K562 (cell line): Measurements from ENCODE around the gene HOGA1. TPM values are rescaled to one million over a fixed set of nuclear protein-coding genes. Genes with fewer than 3 reads are reported as not detected.
A peak's percentile ranks its signal among the peaks of the same experiment; 100 is the strongest.

ENCODE experiments used
- ARHGAP35 ChIP-seq: fragments of 450-650 bp; IDR thresholded peaks from 2 replicates; pipeline ENCODE4 v1.6.1; 2018; ENCODE audit not compliant: partially characterized antibody
- ASH1L ChIP-seq: fragments of 450-650 bp; IDR thresholded peaks from 2 replicates; pipeline ENCODE4 v1.6.1; 2018; ENCODE audit warnings: borderline replicate concordance, mild to moderate bottlenecking, low read depth; ENCODE audit not compliant: partially characterized antibody
- CEBPB ChIP-seq: fragments of 450-650 bp; IDR thresholded peaks from 2 replicates; pipeline ENCODE4 v1.6.1; 2016; ENCODE audit warnings: missing genetic modification characterization, missing compliant biosample characterization
- MYBL2 ChIP-seq, 2 experiments: fragments of 450-650 bp in 1 of 2; sonication (generic) in 1 of 2; formaldehyde crosslinking in 1 of 2; IDR thresholded peaks; 2 replicates each; pipeline versions ENCODE4 v1.6.1 to v1.8.1; 2017 to 2022; ENCODE audit warnings: borderline replicate concordance in 1 of 2, inconsistent platforms in 1 of 2, low read depth in 1 of 2, mild to moderate bottlenecking in 1 of 2, missing genetic modification reagents in 1 of 2, moderate library complexity in 1 of 2
- POLR2H ChIP-seq: IDR thresholded peaks from 2 replicates; pipeline ENCODE4 v1.6.1; 2016; ENCODE audit warnings: missing genetic modification characterization, low read depth, mild to moderate bottlenecking, control low read depth, missing compliant biosample characterization, moderate library complexity
- SAP30 ChIP-seq: fragments of 200-600 bp; sonication (generic); IDR thresholded peaks from 2 replicates; pipeline ENCODE4 v1.6.1; 2012; ENCODE audit warnings: borderline replicate concordance, low read depth, mild to moderate bottlenecking, moderate library complexity, low read length, control low read depth, inconsistent platforms; ENCODE audit not compliant: insufficient read depth, poor library complexity, severe bottlenecking
- ZC3H11A ChIP-seq: IDR thresholded peaks from 2 replicates; pipeline ENCODE4 v1.6.1; 2012; ENCODE audit warnings: low read depth, low read length, improper control_type of control experiment
- ZNF589 ChIP-seq: fragments of 200-800 bp; sonication (Bioruptor generic); IDR thresholded peaks from 2 replicates; pipeline ENCODE4 v1.6.1; 2016; ENCODE audit warnings: low read depth, missing genetic modification characterization, missing compliant biosample characterization
- polyA plus RNA-seq, 8 experiments: library from polyadenylated mRNA; depleted of rRNA in 4 of 8; stranded (reverse) in 5 of 8; unstranded in 3 of 8; fragments of >200 nt; fragmentation: Nextera tagmentation in 2 of 8; fragmentation: Illumina TruSeq in 1 of 8; extraction: Ambion mirVana in 2 of 8; extraction: Trizol in 1 of 8; gene quantifications; 2 replicates each; pipeline versions ENCODE4 v1.2.1 to v1.2.3, GENCODE V29; 2011 to 2014; ENCODE audit warnings: inconsistent platforms in 1 of 8, missing spikeins in 1 of 8
- total RNA-seq, 7 experiments: library from RNA; depleted of rRNA in 6 of 7; stranded (reverse); fragments of >200 nt in 6 of 7; fragmentation: Illumina TruSeq in 2 of 7; extraction: Trizol in 2 of 7; gene quantifications; 2 replicates each; pipeline versions ENCODE4 v1.2.1 to v1.2.3, GENCODE V29; 2011 to 2021; ENCODE audit warnings: low replicate concordance in 1 of 7
- TF ChIP-seq, protein P1 (sequence below): conservative IDR thresholded peaks from 2 replicates; pipeline ENCODE4 v1.6.1; 2011; ENCODE audit warnings: low read depth, mild to moderate bottlenecking, low read length; ENCODE audit not compliant: control insufficient read depth
- TF ChIP-seq, protein P2 (sequence below): sonication (generic); formaldehyde crosslinking; IDR thresholded peaks from 2 replicates; pipeline ENCODE4 v1.9.0; 2022; ENCODE audit warnings: mild to moderate bottlenecking, missing genetic modification reagents
- TF ChIP-seq, protein P3 (sequence below): fragments of 250-450 bp; sonication (Bioruptor Pico); IDR thresholded peaks from 2 replicates; pipeline ENCODE4 v1.8.0; 2021; ENCODE audit warnings: mild to moderate bottlenecking, moderate library complexity

Gene HOGA1
- total and polyA plus RNA-seq, 9 of the 15 experiments (the other 6 are each of a cell fraction or from before 2014, with no cell fraction given) = not detected

DNA sequence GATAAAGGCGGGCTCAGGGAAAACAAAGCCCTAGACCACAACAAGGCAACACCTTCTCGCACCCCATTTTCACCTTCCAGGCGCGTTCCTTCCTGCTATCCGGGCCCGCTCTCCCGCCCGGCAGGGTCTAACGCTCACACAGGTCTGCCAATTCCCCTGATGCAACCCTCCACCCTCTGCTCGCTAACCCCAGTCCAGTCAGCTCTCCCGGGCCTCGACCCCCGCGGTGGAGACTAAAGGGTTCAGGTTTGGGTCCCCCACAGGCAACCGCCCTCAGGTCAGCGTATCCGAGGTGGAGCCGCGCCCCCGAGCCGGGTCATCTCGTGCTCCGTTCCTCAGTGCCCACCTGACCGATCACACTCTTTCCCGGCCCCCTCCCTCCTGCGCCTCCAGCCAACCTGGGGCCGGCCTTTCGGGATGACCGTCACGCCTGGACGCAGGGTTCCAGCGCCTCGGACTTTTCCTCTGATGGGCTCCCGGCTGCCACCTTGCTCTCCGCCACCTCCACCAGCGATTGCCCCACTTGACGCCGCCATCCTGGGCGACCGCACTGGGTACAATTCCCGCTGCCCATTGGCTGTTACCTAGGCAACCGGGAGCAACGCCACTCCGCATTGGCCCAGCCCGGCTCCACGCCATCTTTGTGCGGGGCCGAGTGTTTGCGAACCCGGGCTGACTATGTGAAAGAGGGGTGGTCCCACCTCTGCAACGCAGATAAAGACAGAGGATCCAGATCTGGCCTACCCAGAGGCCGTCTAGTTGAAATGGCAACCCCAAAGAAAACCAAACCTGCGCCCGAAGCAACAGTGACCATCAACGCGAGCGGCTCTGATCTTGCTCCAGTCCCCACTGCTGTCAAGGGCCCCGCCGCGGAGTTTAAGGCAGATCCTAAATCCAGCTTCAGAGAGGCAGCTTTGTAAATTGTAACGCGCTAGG lies 49.0 kb downstream of the HOGA1 start, which contains the start of gene MORN4 (continued):
- TF ChIP-seq, protein P1, sequence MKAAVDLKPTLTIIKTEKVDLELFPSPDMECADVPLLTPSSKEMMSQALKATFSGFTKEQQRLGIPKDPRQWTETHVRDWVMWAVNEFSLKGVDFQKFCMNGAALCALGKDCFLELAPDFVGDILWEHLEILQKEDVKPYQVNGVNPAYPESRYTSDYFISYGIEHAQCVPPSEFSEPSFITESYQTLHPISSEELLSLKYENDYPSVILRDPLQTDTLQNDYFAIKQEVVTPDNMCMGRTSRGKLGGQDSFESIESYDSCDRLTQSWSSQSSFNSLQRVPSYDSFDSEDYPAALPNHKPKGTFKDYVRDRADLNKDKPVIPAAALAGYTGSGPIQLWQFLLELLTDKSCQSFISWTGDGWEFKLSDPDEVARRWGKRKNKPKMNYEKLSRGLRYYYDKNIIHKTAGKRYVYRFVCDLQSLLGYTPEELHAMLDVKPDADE = no peak
- TF ChIP-seq MYBL2 (IDR thresholded peaks at IDR 0.05; ENCODE audit: low read depth) (no peak), MYBL2 (CRISPR knock-in tag; IDR thresholded peaks at IDR 0.05; ENCODE audit: borderline replicate concordance) (no peak), POLR2H (tag) (0 out of 2 replicates have a peak, but pooled peaks have one; percentile 41), ASH1L (peak; percentile 95), ZNF589 (CRISPR knock-in tag) (no peak), SAP30 (peak; percentile 29), ZC3H11A (no peak), ARHGAP35 (no peak), CEBPB (peak; percentile 84)
- TF ChIP-seq, protein P2, sequence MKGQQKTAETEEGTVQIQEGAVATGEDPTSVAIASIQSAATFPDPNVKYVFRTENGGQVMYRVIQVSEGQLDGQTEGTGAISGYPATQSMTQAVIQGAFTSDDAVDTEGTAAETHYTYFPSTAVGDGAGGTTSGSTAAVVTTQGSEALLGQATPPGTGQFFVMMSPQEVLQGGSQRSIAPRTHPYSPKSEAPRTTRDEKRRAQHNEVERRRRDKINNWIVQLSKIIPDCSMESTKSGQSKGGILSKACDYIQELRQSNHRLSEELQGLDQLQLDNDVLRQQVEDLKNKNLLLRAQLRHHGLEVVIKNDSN (CRISPR knock-in tag) = no peak
- TF ChIP-seq, protein P3, sequence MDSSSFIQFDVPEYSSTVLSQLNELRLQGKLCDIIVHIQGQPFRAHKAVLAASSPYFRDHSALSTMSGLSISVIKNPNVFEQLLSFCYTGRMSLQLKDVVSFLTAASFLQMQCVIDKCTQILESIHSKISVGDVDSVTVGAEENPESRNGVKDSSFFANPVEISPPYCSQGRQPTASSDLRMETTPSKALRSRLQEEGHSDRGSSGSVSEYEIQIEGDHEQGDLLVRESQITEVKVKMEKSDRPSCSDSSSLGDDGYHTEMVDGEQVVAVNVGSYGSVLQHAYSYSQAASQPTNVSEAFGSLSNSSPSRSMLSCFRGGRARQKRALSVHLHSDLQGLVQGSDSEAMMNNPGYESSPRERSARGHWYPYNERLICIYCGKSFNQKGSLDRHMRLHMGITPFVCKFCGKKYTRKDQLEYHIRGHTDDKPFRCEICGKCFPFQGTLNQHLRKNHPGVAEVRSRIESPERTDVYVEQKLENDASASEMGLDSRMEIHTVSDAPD (CRISPR knock-in tag) = no peak
